NCI-H1048 (cell line): Measurements from ENCODE around the gene ZNF385B.
"Not testable (repeated sequence)": the region's sequence is repeated elsewhere in the genome, so short reads cannot be mapped to it uniquely, and the experiment has no call there.

ENCODE experiments used
- DNase-seq: peaks from one replicate; lab custom pipeline; 2025; lab: John Stamatoyannopoulos, UW

Gene ZNF385B

GRCh38 chr2:179483131-179483530 lies 378.3 kb downstream of the ZNF385B start:
- DNase-seq = no peak

GRCh38 chr2:179479947-179480346 lies 381.5 kb downstream of the ZNF385B start:
- DNase-seq = no peak

GRCh38 chr2:179478771-179479170 lies 382.6 kb downstream of the ZNF385B start:
- DNase-seq = no peak

GRCh38 chr2:179470992-179471391 lies 390.4 kb downstream of the ZNF385B start:
- DNase-seq = no peak

- DNase-seq = no peak
These were observed 391.3 kb downstream of the ZNF385B start for GRCh38 chr2:179470089-179470488.

GRCh38 chr2:179467960-179468359 lies 393.5 kb downstream of the ZNF385B start:
- DNase-seq = no peak

GRCh38 chr2:179467111-179467510 lies 394.3 kb downstream of the ZNF385B start:
- DNase-seq = no peak

GRCh38 chr2:179461420-179461819 lies 400.0 kb downstream of the ZNF385B start:
- DNase-seq = no peak

GRCh38 chr2:179460181-179460929 lies 401.1 kb downstream of the ZNF385B start:
- DNase-seq = no peak

- DNase-seq = not testable (repeated sequence)
These were observed 403.3 kb downstream of the ZNF385B start for GRCh38 chr2:179458113-179458512.

GRCh38 chr2:179455824-179456223 lies 405.6 kb downstream of the ZNF385B start:
- no peak for DNase-seq

- no peak for DNase-seq
These were observed 406.3 kb downstream of the ZNF385B start for GRCh38 chr2:179455172-179455524.

GRCh38 chr2:179454443-179455171 lies 406.8 kb downstream of the ZNF385B start:
- DNase-seq = no peak

- DNase-seq = no peak
These were observed 412.4 kb downstream of the ZNF385B start for GRCh38 chr2:179449010-179449409.

GRCh38 chr2:179447839-179448447 lies 413.5 kb downstream of the ZNF385B start:
- no peak for DNase-seq

GRCh38 chr2:179447421-179447820 lies 414.0 kb downstream of the ZNF385B start:
- DNase-seq = no peak

- DNase-seq = no peak
These were observed 414.8 kb downstream of the ZNF385B start for GRCh38 chr2:179446476-179447141.

GRCh38 chr2:179444056-179444455 lies 417.4 kb downstream of the ZNF385B start:
- no peak for DNase-seq

GRCh38 chr2:179443180-179443579 lies 418.2 kb downstream of the ZNF385B start:
- DNase-seq = no peak

GRCh38 chr2:179442206-179442605 lies 419.2 kb downstream of the ZNF385B start:
- DNase-seq = no peak

- no peak for DNase-seq
These were observed 419.9 kb downstream of the ZNF385B start for GRCh38 chr2:179441551-179441950.

GRCh38 chr2:179440642-179441251 lies 420.7 kb downstream of the ZNF385B start:
- peak; percentile 44 for DNase-seq
